ENCODE measurements around the gene GRIK1.

Gene GRIK1

GRCh38 chr21:29675451-29675850 lies 264.3 kb downstream of the GRIK1 start:
- DNase-seq (ENCODE audit: low spot score) (no peak), FAIRE-seq (no peak)

- FAIRE-seq (no peak), DNase-seq (ENCODE audit: low spot score) (no peak)
These were observed 265.5 kb downstream of the GRIK1 start for GRCh38 chr21:29674343-29674742.

GRCh38 chr21:29673096-29673610 lies 266.6 kb downstream of the GRIK1 start:
- no peak for FAIRE-seq
- DNase-seq (ENCODE audit: low spot score) = no peak

DNA sequence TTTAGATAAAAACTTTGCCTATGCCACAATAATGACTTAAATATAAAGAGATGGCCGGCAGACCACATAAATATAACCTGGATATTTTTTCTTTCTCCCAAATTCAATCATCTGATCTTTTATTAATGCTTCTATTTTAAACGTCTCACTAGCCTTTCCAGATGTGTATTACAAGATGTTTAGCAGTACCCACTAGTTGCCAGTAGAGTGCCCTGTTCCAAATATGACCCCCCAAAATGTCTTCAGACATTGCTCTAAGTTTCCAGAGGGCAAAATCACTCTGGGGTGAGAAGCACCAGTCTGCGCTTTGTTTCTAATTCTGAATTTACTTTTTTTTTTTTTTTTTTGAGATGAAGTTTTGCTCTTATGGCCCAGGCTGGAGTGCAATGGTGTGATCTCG lies 268.1 kb downstream of the GRIK1 start:
- no peak for FAIRE-seq
- no peak for DNase-seq (ENCODE audit: low spot score)

DNA sequence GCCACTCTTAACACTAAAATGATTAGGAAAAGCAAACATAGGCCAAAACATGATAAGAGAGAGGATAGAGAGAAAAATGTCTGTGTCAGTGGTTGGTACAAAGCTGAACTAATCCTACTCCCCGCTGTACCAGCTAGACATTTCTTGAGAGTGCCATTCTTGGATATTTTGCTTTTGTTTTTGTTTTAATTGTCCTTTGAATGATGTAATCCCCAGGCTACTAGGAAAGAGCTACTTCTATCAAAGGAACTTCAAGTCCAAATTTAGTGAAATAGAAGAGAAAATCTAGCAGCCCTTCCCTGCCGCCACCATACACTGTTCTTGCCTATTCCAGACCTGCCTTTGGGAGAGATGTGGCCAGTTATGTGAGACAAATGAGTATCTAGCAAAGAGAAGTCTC lies 269.6 kb downstream of the GRIK1 start:
- FAIRE-seq = no peak
- no peak for DNase-seq (ENCODE audit: low spot score)

DNA sequence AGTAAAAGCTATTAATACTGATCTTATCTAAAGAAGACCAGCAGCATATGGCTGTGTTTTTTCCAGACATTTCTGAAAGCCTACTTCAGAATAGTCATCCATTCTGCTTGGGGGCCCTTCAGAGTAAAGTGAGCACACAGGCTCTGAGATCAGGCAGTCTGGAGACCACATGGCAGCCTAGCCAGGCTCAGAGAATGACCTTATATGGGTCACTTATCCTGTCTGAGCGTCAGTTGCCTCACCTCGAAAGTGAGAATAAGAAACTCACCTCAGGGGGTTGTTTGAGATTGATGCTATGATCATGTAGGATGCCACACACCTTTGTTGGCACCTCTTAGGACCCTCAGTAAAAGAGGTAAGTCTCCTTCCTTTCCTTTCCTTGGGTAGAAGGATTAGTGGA lies 270.4 kb downstream of the GRIK1 start:
- FAIRE-seq (no peak), DNase-seq (ENCODE audit: low spot score) (no peak)

GRCh38 chr21:29667651-29668050 lies 272.1 kb downstream of the GRIK1 start:
- no peak for DNase-seq (ENCODE audit: low spot score)

DNA sequence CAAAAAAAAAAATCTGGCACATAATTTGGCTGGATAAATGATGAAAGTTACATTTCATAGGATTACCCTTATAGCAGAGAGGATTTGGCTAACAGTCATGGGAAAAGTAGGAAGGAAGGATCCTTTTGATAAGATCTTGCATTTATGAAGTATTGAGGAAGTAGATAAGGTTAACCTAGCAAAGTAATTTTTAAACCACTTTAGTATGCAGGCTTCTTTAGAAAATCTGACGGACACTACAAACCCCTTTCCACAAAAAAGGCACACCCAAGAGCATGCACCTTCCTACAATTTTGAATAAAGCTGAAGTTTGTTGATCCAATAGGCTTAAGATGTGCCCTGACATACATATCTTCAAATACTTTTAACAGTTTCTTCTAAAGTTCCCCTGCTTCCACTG lies 275.2 kb downstream of the GRIK1 start:
- DNase-seq (ENCODE audit: low spot score) (no peak), FAIRE-seq (no peak)

More at GRCh38 chr21:29667651-29668050, 272.1 kb downstream of the GRIK1 start:
- FAIRE-seq = no peak

DNA sequence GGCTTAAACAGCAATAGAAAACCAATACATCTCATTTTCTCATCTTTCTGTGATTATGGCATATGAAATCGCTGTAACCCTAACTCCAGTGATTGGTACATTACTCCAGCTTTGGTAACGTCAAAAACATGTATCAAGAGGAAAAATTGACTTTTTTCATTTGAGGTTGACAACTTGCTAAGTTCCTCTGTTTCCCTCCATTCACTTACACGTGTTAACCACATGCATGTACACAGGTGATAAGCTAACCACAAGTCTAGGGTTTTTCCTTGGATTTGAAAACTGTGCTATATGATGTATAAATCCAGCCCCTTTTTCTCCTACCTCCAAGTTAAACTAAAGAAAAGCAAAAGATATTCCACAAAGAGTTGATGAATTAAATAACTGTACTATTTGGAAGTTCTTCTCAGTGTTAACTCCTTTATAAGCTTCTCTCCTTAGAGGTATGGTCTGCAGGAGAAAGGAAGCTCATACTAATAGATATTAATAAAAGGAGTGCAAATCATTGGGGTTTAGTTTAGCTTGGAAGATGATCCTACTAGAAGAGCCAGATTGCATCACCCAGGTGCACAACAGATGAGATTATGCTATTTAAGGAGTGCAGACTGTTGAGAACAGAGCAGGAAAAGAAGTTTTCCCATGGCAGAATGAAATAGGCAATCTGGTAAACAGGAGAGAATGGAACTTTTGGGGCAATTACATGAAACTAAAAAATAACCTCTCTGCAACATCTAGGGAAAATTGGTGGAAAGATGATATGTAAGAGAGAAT lies 277.9 kb downstream of the GRIK1 start:
- DNase-seq (ENCODE audit: low spot score) = no peak
- no peak for FAIRE-seq

DNA sequence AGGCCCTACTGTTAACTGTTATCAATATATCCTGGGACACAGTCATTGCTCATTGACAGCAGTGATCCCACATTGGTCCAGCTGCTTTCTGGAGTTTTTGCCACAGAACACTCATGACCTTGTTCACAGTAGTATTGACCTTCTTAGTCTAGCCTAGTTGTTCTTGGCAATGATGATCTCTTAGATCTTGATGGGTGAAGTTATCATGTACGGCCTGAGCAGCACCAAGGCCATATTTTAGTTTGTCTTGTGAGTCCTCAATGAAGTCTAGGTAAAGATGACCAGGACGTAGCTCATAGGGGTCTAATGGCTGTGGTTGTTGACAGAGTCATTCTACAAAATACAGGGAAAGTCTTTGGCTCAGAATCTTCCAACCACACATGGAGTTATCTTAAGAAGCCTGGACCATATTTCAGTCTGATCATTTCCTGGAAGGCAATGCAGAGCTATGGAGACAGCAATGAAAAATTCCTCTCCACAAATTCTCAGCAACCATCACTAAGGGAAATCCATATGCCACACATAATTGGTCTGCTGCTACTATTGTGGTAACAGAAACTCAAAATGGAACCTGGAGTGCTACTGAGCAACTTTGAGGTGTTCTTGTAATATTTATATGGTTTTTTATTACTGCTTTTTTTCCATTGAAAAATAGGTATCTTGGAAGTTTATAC lies 279.6 kb downstream of the GRIK1 start:
- FAIRE-seq (no peak), DNase-seq (ENCODE audit: low spot score) (no peak)

- FAIRE-seq (no peak), DNase-seq (ENCODE audit: low spot score) (no peak)
These were observed 280.9 kb downstream of the GRIK1 start for GRCh38 chr21:29658934-29659203.

DNA sequence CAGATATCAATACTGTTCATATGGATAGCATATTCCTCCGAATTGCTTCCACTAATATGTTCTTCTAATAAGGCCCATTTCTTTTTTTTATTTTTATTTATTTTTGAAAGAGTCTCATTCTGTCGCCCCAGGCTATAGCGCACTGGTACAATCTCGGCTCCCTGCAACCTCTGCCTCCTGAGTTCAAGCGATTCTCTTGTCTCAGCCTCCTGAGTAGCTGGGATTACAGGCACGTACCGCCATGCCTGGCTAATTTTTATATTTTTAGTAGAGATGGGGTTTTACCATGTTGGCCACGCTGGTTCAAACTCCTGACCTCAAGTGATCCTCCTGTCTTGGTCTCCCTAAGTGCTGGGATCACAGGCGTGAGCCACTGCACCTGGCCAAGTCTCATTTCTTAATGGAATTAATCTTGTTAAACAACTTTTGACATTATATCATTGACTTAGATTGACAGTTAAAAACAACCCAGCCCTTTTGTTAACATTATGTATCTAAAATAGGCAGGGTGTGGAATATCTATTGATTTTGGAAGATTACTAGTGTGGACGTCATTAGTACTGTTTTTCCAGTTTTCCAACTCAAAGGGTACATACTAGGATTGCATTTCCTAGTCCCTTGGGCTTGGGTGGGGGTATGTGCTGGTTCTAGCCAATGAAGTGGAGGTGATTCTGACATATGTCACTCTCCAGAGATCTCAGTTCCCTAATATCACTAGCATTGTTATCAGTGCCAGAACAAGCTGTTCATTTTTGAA lies 281.4 kb downstream of the GRIK1 start:
- DNase-seq (ENCODE audit: low spot score) (no peak), FAIRE-seq (no peak)

- FAIRE-seq (no peak), DNase-seq (ENCODE audit: low spot score) (no peak)
These were observed 282.4 kb downstream of the GRIK1 start for GRCh38 chr21:29657240-29657989.

DNA sequence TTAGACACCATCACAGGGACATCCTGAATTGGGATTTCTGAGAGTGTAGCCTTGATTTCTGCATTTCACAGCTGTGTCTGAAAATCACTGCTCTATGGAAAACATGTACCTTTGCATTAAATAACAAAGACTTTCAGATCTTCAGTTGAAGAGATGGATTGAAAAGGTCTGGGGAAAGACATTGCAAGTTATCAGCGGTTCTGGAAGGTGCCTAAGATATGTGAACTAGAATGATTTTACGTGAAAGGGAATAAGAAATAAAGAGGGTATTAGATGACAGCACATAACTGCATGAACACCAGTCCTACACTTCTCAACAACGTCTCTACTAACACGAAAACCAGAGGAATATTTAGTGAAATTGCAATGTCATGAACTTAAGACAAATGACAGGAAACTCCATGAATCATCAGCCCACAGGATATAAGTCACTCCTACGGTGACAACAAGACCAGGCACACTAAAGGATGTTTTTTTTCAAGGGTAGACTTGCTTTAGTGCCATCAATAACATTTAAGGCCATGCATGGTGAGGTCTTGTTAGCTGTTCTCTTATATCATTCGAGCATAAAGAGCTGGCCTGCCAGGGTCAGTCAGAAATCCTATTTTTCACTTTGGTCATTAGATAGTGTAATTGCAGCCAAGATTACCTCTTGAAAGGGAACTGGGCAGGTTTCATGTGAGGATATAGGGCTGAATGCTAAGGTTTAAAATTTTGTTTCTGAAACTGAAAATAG lies 283.1 kb downstream of the GRIK1 start:
- FAIRE-seq (peak; percentile 96), DNase-seq (ENCODE audit: low spot score) (peak; percentile 94)

- DNase-seq (ENCODE audit: low spot score) = no peak
- no peak for FAIRE-seq
These were observed 284.2 kb downstream of the GRIK1 start for GRCh38 chr21:29655577-29655976.

DNA sequence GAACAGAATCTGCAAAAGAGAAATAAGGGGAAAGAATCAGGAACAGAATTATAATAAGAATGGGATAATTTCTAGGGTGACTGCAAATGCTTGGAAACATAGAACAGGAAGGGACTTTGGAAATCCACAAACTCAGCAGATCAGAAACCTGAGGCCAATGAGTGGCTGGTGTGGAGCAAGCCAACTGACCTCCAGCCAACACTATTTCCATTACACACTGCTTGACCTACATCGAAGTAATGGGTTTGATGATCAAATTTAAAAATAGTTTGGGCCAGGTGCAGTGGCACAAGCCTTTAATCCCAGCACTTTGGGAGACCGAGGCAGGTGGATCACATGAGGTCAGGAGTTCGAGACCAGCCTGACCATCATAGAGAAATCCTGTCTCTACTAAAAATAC lies 284.9 kb downstream of the GRIK1 start:
- FAIRE-seq (no peak), DNase-seq (ENCODE audit: low spot score) (no peak)

GRCh38 chr21:29654203-29654602 lies 285.6 kb downstream of the GRIK1 start:
- no peak for FAIRE-seq

GRCh38 chr21:29650523-29651022 lies 289.2 kb downstream of the GRIK1 start:
- no peak for DNase-seq (ENCODE audit: low spot score)
- FAIRE-seq = no peak

More at GRCh38 chr21:29654203-29654602, 285.6 kb downstream of the GRIK1 start:
- no peak for DNase-seq (ENCODE audit: low spot score)

- no peak for FAIRE-seq
- no peak for DNase-seq (ENCODE audit: low spot score)
These were observed 290.4 kb downstream of the GRIK1 start for GRCh38 chr21:29649406-29649814.

- DNase-seq (ENCODE audit: low spot score) (no peak), FAIRE-seq (no peak)
These were observed 291.0 kb downstream of the GRIK1 start for GRCh38 chr21:29648710-29649240.

Measured in RCC 7860 (cell line).